Measurements from ENCODE around the gene SEL1L3. TPM values are rescaled to one million over a fixed set of nuclear protein-coding genes. Genes with fewer than 3 reads are reported as not detected.

SEL1L3 gene
- total RNA-seq, 2 experiments from 2014 or later, result 88.3 to 91.3 TPM

DNA sequence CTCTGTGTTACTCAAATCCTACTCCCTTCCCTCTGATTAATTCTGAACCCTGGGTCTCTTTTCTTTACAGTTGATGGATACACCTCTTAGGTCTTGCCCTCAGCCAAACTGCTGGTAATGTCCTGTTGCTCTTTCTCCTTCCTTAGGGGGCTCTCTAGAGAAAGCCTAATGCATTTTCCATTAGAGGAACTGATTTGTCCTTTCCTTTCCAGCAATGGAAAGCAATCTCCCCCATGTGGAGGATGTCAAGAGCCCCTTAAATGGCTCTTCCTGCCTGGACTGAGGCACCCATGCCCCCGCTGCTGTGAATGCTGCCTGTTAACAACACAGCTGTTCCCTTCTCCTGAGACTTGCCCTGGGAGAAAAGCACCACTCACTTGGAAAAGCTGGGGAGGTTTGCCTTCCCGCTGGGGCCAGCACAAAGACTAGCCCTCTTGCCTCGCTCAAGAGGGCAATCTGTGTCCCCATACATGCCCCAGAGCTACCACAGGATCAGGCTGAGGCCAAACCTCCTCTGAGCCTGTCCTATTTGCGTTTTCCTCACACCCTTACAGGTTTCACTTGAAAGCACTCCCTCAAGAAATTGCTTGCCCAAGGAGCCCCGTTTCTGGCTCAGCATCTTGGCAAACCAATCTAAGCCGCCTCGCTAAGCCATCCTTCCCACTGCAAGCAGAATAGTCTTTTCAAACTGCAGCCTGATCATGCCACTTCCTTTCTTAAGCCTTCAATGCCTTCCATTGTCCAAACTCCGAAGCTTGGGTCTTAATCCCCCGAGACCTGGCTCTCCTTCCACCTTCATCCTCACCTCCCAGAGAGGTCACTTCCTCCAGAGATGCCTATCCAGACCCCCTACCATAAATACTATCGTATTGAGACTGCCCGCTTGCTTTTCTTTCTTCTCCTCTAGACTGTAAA, 28.0 kb upstream of the SEL1L3 start:
- CTCF ChIA-PET, result no interaction called here

DNA sequence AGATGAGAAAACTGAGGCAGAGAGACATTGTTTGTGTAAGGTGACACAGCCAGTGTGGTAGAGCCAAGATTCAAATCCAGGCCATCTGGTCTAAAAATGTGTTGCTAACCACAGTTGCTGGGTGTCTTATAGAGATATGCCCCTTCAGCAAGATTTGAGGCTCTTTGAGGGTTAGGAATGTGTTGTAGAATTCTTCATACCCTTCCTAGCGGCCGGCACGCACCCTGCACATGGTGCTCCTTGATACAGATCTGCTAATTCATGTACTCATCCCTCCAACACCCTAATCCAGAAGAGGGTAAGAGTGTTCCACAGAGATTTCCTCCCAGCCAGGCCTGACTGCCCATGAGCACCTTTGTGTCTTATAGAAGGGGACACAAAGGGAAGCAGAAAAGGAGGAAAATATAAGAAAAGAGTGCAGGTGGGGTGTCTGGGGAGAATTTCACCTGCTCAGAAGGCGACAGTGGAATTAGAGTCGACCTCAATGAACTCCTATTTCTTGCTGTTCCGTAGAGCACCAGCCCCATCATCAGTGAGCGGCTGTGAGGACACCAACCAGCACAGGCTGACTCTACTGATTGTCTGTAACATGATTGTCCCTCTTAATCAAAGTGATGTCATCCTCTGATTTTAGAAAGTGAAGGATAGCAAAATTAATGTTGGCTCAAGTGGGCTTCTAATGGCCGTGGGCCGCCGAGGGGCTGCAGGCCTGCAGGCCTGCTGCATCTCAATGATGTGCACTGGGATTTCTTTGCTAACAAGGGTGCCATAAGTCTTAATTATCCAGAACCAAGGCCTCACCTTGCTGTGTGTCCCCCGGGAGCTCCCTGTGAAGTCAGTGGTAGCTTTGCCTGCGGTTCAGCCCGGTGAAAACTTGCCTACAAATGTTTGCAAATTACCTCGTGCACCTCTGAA, 27.1 kb upstream of the SEL1L3 start:
- Mint-ChIP-seq H3K9me3 (no peaks in the 10 kb centered on the region), H3K27me3 (no peaks in the 10 kb centered on the region), H3K4me3 (no peak overlapping the region), H3K27ac (no peak overlapping the region), H3K4me1 (peaks cover 2% of the 10 kb centered on the region), H3K36me3 (ENCODE audit: low read depth) (no peaks in the 10 kb centered on the region)
- no peak for DNase-seq
- ChIA-PET POLR2A (no interaction called here), CTCF (no interaction called here)

More for the DNA sequence above, 28.0 kb upstream of the SEL1L3 start:
- no peaks in the 10 kb centered on the region for H3K9me3 Mint-ChIP-seq
- H3K36me3 Mint-ChIP-seq (ENCODE audit: low read depth), result no peaks in the 10 kb centered on the region
- no peak for DNase-seq
- no peaks in the 10 kb centered on the region for H3K27me3 Mint-ChIP-seq
- H3K4me3 Mint-ChIP-seq, result no peak overlapping the region
- H3K27ac Mint-ChIP-seq, result no peak overlapping the region
- POLR2A ChIA-PET, result no interaction called here
- H3K4me1 Mint-ChIP-seq, result peaks cover 2% of the 10 kb centered on the region

DNA sequence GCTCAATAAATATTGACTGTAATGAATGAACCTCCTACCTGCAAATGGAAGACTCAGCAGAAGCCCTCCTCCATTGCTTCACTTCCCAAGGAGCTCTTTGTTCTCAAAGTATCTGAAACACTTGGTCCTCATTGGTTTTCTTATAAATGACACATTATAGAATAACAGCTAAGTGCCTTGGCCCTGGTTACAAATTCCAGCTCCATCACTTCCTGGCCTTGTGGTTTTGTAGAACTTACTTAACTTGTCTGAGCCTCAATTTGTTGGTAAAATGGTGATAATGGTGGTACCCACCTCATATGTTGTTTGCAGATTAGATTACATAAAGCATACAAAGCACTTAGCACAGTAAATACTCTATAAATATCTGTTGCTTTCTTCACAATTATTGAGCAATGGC, 26.0 kb upstream of the SEL1L3 start:
- no peak for DNase-seq
- H3K27me3 Mint-ChIP-seq, result no peaks in the 10 kb centered on the region
- ChIA-PET CTCF (interaction anchor here (1.2 kb wide), 1 partner anchor 47 kb away, joined by 3 read pairs; no protein-coding TSS in a partner anchor), POLR2A (interaction anchor here (0.8 kb wide), 1 partner anchor 11 kb away, joined by 3 read pairs; no protein-coding TSS in a partner anchor)
- no peaks in the 10 kb centered on the region for H3K36me3 Mint-ChIP-seq (ENCODE audit: low read depth)
- H3K9me3 Mint-ChIP-seq, result no peaks in the 10 kb centered on the region
- no peak overlapping the region for H3K27ac Mint-ChIP-seq
- peaks cover 11% of the 10 kb centered on the region for H3K4me1 Mint-ChIP-seq
- no peak overlapping the region for H3K4me3 Mint-ChIP-seq

DNA sequence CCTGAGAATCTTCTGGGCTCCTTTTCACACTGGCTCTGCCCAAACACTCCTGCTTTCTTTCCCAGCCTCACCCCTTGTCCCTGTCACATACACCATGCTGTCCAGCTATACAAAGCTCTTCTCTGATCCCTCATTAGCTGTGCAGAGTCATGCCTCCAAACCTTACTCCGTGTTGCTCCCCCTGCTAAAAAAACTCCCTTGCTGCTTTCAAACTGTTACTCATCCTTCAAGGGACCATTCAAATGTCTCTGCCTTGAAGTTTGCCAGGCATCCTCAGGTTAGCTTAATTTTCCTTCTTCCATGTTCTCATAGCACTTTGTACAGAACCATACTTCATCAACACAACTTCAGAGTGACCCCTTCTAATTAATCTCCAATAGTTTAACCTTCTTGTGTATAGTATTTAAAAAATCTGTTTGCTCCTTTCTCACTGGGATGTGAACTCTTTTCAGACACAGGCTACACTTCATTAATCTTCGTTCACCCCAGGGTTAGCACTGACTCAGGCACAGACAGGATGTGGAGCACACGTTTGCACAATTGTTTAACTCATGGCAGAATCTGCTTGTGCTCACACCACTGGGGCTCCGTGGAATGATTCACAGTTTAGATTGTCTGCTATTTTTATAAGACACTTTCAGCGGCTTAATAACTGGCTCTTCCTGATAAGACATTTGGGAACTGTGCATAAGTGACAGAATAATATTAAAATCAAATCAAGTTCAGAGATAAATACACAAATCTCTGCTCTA, 21.4 kb upstream of the SEL1L3 start:
- H3K4me1 Mint-ChIP-seq, result peaks cover 11% of the 10 kb centered on the region
- H3K27me3 Mint-ChIP-seq, result no peaks in the 10 kb centered on the region
- no peak overlapping the region for H3K27ac Mint-ChIP-seq
- ChIA-PET POLR2A (no interaction called here), CTCF (no interaction called here)
- DNase-seq, result no peak
- H3K4me3 Mint-ChIP-seq, result no peak overlapping the region
- no peaks in the 10 kb centered on the region for H3K9me3 Mint-ChIP-seq
- peaks cover 2% of the 10 kb centered on the region for H3K36me3 Mint-ChIP-seq (ENCODE audit: low read depth)

DNA sequence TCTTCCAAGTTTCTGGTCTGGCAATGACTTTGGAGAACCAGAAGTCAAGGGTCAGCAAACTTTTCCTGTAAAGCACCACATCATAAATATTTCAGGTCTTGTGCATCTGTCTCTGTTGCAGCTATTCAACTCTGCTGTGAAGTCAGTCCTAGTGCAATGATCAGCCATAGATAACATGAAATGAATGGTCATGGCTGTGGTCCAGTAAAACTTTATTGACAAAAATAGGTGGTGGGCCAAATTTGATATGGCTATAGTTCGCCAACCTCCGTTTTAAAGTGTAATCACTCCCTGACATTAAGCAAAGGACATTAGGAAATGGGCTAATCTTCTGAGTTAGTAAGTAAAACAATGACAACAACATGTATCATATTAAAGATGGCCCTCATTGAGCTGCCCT, 20.8 kb upstream of the SEL1L3 start:
- ChIA-PET POLR2A (no interaction called here), CTCF (no interaction called here)
- no peak overlapping the region for H3K4me3 Mint-ChIP-seq
- no peak for DNase-seq
- no peaks in the 10 kb centered on the region for H3K9me3 Mint-ChIP-seq
- peaks cover 9% of the 10 kb centered on the region for H3K4me1 Mint-ChIP-seq
- H3K36me3 Mint-ChIP-seq (ENCODE audit: low read depth), result peaks cover 2% of the 10 kb centered on the region
- H3K27me3 Mint-ChIP-seq, result no peaks in the 10 kb centered on the region
- H3K27ac Mint-ChIP-seq, result no peak overlapping the region

DNA sequence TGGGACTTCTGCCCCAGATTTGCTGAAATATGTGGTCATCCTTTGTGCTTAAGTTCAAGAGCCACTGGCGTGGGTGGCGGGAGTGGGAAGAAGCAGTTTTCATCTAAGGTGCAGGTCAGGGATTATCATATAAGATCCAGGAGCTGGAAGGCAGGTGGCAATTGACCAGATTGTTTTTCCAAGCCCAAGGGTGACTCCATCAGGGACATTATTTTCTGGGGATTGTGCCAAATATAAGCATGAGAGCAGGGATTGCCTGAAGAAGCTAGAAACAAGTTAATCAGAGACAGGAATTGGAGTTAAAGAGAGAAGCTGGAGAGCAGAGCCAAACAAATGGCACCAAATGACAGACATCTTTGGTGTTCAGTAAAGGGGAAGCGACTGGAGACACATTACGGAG, 19.4 kb upstream of the SEL1L3 start:
- Mint-ChIP-seq H3K27ac (no peak overlapping the region), H3K27me3 (no peaks in the 10 kb centered on the region), H3K4me1 (peaks cover 9% of the 10 kb centered on the region), H3K36me3 (ENCODE audit: low read depth) (peaks cover 2% of the 10 kb centered on the region), H3K4me3 (no peak overlapping the region), H3K9me3 (no peaks in the 10 kb centered on the region)
- POLR2A ChIA-PET, result no interaction called here
- DNase-seq, result no peak
- CTCF ChIA-PET, result no interaction called here

DNA sequence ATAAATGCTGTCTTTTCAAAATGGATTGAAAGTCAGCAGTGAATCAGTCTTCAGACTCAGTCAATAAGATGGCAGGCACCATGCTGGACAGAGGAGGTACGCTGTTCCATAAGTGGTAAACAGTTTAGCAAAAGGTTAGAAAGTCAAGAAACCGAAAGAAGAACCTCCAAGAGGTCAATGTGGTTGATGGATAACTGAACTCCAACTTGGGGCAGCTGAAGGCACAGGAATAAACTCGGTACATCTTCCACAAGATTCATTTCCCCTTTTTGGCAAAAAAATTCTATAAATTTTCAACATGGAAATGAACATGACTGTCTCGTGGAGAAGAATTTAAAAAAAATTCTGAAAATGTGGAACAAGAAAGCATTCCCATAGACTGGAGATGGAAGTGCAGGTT, 18.4 kb upstream of the SEL1L3 start:
- CTCF ChIA-PET, result no interaction called here
- peaks cover 2% of the 10 kb centered on the region for H3K36me3 Mint-ChIP-seq (ENCODE audit: low read depth)
- POLR2A ChIA-PET, result no interaction called here
- no peak overlapping the region for H3K4me3 Mint-ChIP-seq
- peaks cover 9% of the 10 kb centered on the region for H3K4me1 Mint-ChIP-seq
- no peak overlapping the region for H3K27ac Mint-ChIP-seq
- no peak for DNase-seq
- no peaks in the 10 kb centered on the region for H3K27me3 Mint-ChIP-seq
- H3K9me3 Mint-ChIP-seq, result no peaks in the 10 kb centered on the region

DNA sequence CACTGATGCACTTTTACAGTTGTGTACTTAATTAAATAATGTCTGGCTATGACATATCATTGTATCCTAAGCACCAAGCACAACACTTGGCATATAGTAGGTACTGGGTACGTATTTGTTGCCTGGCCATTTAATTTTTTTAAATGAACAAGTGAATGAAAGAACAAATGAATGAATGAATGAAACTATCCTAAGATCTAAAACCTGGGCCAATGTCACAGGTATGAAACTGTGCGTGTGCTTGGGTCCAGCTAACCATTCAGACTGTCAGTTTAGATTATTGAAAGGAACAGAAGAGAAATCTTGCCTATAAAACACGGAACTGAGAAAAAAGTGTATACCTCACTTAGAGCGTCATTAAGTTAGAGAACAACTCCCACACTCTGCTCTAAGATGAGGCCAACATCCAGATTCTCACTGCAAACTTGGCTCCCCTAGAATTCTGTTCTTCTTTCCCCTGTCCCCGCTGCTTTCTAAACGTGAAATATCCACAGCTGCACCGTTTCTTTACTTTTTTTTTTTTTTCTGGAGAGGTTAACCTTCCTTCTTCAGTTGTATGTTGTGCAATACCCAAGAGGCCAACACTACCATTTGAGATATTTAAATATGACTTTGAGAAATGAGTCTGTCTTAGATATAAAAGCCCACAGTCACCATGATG, 17.3 kb upstream of the SEL1L3 start:
- Mint-ChIP-seq H3K36me3 (ENCODE audit: low read depth) (peaks cover 2% of the 10 kb centered on the region), H3K4me3 (no peak overlapping the region), H3K9me3 (no peaks in the 10 kb centered on the region), H3K27me3 (no peaks in the 10 kb centered on the region), H3K27ac (no peak overlapping the region), H3K4me1 (peaks cover 9% of the 10 kb centered on the region)
- DNase-seq, result no peak
- POLR2A ChIA-PET, result no interaction called here
- CTCF ChIA-PET, result no interaction called here

DNA sequence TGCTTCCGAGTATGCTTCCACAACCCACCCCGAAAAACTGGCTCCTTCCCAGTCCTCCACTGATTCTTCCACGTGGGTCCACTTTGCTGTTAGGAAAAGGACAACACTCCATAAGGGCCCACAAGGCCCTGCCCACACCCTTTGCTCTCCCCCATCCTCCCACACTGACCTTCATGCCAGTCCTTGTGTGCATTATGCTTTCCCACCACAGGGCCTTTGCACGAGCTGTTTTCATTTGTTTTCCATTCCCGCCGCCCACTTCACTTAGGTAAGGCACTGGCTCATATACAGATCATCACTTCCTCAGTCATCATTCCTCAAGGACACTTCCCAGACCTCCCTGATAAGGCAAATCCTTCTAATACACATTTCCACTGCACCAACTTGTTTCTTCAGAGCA, 16.8 kb upstream of the SEL1L3 start:
- no peaks in the 10 kb centered on the region for H3K9me3 Mint-ChIP-seq
- no peak overlapping the region for H3K4me3 Mint-ChIP-seq
- DNase-seq, result no peak
- peaks cover 2% of the 10 kb centered on the region for H3K36me3 Mint-ChIP-seq (ENCODE audit: low read depth)
- peaks cover 8% of the 10 kb centered on the region for H3K4me1 Mint-ChIP-seq
- ChIA-PET POLR2A (no interaction called here), CTCF (no interaction called here)
- H3K27ac Mint-ChIP-seq, result no peak overlapping the region
- H3K27me3 Mint-ChIP-seq, result no peaks in the 10 kb centered on the region

DNA sequence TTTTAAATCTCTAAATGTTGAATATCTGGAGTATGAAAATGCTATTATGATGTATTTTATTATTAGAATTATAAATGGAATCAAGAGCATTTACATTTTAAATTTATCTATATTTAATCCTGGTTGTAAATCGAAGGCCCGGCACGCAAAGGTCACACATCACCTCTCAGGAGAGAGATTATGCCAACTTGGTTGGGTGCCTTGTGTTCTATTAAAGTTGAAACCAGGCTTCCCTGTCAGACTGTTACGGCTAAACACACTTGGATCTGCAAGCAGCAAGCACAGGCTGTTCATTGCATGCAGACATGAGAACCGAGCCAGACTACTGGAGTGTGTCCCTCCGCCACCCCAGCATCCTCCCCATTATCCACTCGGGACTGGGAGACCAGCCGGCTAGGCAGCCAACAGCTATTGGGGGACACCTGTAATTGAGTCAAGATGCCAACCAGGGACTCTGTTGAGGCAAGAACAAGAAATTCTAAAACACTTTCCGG, 16.4 kb upstream of the SEL1L3 start:
- H3K27me3 Mint-ChIP-seq, result no peaks in the 10 kb centered on the region
- ChIA-PET CTCF (no interaction called here), POLR2A (no interaction called here)
- no peak for DNase-seq
- no peak overlapping the region for H3K4me3 Mint-ChIP-seq
- H3K9me3 Mint-ChIP-seq, result no peaks in the 10 kb centered on the region
- peaks cover 2% of the 10 kb centered on the region for H3K36me3 Mint-ChIP-seq (ENCODE audit: low read depth)
- no peak overlapping the region for H3K27ac Mint-ChIP-seq
- H3K4me1 Mint-ChIP-seq, result peaks cover 3% of the 10 kb centered on the region

DNA sequence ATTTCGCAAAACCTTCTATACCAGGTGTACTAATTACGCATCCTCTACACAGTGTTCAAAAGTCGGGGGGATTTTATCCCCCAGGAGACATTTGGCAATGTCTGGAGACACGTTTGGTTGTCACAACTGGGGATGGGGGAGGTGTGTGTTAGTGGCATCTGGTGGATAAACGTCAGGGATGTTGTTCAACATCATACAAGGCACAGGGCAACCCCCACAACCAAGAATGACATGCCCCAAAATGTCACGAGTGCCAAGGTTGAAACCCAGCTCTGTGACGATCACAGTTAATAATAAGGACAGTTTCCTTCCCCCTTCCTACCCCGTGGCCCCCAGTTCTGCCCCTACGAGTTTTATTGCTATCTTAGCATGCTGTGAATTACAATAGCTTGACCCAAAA, 15.9 kb upstream of the SEL1L3 start:
- Mint-ChIP-seq H3K4me3 (no peak overlapping the region), H3K27ac (no peak overlapping the region), H3K27me3 (no peaks in the 10 kb centered on the region), H3K9me3 (no peaks in the 10 kb centered on the region), H3K36me3 (ENCODE audit: low read depth) (peaks cover 2% of the 10 kb centered on the region), H3K4me1 (no peaks in the 10 kb centered on the region)
- ChIA-PET POLR2A (no interaction called here), CTCF (no interaction called here)
- DNase-seq, result no peak

DNA sequence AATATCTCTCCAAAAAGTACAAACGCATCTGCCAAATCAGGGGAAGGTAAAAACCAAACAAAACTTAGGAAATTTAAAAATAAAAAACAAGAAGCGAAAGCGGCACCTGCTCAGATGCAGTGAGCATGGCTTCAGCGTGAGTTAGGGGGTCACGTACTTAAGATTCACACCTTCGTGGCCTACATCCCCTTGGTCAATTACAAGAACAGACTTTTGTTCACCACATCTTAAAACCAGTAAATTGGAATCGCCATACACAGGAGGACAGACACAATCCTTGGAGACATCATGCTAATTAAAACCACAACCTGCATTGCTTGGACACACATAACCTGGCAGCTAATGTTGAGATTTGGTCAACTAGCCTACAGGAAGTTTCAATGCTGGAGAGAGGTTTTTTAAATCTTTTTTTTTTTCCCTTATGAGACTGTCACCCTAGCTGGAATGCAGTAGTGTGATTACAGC, 12.5 kb upstream of the SEL1L3 start:
- Mint-ChIP-seq H3K4me3 (no peak overlapping the region), H3K27me3 (no peaks in the 10 kb centered on the region), H3K27ac (no peak overlapping the region), H3K36me3 (ENCODE audit: low read depth) (peaks cover 2% of the 10 kb centered on the region), H3K4me1 (peaks cover 9% of the 10 kb centered on the region), H3K9me3 (no peaks in the 10 kb centered on the region)
- no peak for DNase-seq
- ChIA-PET CTCF (interaction anchor here (1.2 kb wide), 1 partner anchor 16 kb away, joined by 4 read pairs; no protein-coding TSS in a partner anchor), POLR2A (no interaction called here)

Data from activated CD4-positive, alpha-beta memory T cell treated with anti-CD3 and anti-CD28 coated beads, Interleukin-2, amount 10 ng/mL, durations not matched to agents 7 days and 5 days (primary cell).